Measurements from ENCODE around the gene LGALS7. TPM values are rescaled to one million over a fixed set of nuclear protein-coding genes. Genes with fewer than 3 reads are reported as not detected.
"Not testable (repeated sequence)": the region's sequence is repeated elsewhere in the genome, so short reads cannot be mapped to it uniquely, and the experiment has no call there.

Gene LGALS7
- total RNA-seq, 4 donors from 2014 or later = not detected

DNA sequence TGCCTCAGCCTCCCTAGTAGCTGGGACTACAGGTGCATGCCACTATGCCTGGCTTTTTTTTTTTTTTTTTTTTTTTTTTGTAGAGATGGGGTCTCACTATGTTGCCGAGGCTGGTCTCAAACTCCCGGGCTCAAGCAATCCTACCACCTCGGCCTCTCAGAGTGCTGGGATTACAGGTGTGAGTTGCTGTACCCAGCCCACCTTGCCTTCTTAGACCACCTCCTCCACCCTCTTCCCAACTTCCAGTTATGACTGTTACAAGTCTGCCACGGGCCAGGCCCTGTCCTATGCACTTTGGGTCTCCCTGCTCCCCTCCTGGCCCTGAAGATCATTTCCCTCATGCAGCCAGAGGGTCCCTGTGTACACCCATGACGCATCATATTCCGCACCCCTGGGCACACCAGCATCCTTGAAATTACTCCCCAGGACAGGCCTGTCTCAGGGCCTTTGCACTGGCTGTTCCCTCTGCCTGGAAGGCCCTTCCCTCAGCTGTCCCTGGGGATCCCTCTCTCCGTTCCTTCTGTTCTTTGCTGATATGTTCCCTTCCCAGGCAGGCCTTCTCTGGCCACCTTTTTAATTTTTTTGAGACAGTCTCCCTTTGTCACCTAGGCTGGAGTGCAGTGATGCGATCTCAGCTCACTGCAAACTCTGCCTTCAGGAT, 36.4 kb upstream of the LGALS7 start:
- WGBS = 98% methylated on average over 8 of the region's 8 CpGs

DNA sequence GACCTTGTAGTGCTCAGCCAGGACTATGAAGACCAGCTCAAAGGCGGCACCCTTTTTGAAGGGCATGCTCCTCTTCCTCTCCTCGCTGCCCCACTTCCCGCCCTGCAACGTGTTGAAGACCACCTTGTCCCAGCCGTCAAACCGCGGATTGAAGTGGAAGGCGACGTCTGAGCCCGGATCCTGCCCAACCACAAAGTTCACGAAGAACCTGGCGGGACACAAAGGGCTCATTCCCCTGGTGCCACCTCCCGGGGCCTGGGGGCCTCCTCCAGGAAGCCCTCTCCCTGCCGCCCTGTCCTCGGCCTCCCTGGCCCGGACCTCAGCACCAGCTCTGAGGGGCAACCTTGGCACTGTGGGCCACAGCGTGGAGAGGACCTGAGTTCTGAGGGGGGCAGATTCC, 35.4 kb upstream of the LGALS7 start:
- Histone ChIP-seq H3K4me3 (no peak overlapping the region), H3K27ac (replicated peaks in 1 of 4) (no peak overlapping the region), H3K27me3 (no peaks in the 10 kb centered on the region), H3K9me3 (no peaks in the 10 kb centered on the region), H3K36me3 (peaks cover 0 to 7% (median 2%) of the 10 kb centered on the region in 4 donors), H3K4me1 (peaks cover 0 to 4% (median 0%) of the 10 kb centered on the region in 4 donors)
- TF ChIP-seq, protein P1, sequence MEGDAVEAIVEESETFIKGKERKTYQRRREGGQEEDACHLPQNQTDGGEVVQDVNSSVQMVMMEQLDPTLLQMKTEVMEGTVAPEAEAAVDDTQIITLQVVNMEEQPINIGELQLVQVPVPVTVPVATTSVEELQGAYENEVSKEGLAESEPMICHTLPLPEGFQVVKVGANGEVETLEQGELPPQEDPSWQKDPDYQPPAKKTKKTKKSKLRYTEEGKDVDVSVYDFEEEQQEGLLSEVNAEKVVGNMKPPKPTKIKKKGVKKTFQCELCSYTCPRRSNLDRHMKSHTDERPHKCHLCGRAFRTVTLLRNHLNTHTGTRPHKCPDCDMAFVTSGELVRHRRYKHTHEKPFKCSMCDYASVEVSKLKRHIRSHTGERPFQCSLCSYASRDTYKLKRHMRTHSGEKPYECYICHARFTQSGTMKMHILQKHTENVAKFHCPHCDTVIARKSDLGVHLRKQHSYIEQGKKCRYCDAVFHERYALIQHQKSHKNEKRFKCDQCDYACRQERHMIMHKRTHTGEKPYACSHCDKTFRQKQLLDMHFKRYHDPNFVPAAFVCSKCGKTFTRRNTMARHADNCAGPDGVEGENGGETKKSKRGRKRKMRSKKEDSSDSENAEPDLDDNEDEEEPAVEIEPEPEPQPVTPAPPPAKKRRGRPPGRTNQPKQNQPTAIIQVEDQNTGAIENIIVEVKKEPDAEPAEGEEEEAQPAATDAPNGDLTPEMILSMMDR (IDR thresholded peaks at IDR 0.05) = no peak
- TF ChIP-seq POLR2A (IDR thresholded peaks at IDR 0.05; ENCODE audit: low read depth) = no peak
- TF ChIP-seq EP300 (IDR thresholded peaks at IDR 0.05) = no peak
- TF ChIP-seq POLR2AphosphoS5 (IDR thresholded peaks at IDR 0.05) = no peak
- intact Hi-C loops (cut with DNase I) = no loop called here
- DNase-seq (ENCODE audit: extremely low spot score) = no peak
- WGBS = 92% methylated on average over 17 of the region's 17 CpGs

More for the DNA sequence above, 36.4 kb upstream of the LGALS7 start:
- Histone ChIP-seq H3K9me3 (no peaks in the 10 kb centered on the region), H3K4me1 (peaks cover 0 to 4% (median 0%) of the 10 kb centered on the region in 4 donors), H3K27me3 (no peaks in the 10 kb centered on the region), H3K27ac (replicated peaks in 1 of 4) (no peak overlapping the region), H3K4me3 (no peak overlapping the region), H3K36me3 (peaks cover 1 to 12% (median 2%) of the 10 kb centered on the region in 4 donors)
- intact Hi-C loops (cut with DNase I) = no loop called here
- TF ChIP-seq, protein P1 (IDR thresholded peaks at IDR 0.05) = no peak
- TF ChIP-seq POLR2AphosphoS5 (IDR thresholded peaks at IDR 0.05) = no peak
- TF ChIP-seq POLR2A (IDR thresholded peaks at IDR 0.05; ENCODE audit: low read depth) = no peak
- TF ChIP-seq EP300 (IDR thresholded peaks at IDR 0.05) = no peak
- DNase-seq (ENCODE audit: extremely low spot score) = no peak

DNA sequence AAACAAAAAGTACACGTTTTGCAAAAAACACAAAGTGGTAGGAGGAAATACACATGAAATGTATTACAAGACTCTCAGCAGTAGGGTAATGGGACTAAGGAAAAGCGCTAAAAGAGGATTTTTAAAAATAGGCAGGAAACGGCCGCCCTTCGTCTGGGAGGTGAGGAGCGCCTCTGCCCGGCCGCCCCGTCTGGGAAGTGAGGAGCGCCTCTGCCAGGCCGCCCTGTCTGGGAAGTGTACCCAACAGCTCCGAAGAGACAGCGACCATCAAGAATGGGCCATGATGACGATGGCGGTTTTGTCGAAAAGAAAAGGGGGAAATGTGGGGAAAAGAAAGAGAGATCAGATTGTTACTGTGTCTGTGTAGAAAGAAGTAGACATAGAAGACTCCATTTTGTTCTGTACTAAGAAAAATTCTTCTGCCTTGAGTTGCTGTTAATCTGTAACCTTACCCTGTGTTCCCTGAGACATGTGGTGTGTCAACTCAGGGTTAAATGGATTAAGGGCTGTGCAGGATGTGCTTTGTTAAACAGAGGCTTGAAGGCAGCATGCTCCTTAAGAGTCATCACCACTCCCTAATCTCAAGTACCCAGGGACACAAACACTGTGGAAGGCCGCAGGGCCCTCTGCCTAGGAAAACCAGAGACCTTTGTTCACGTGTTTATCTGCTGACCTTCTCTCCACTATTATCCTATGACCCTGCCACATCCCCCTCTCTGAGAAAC, 34.2 kb upstream of the LGALS7 start:
- H3K27ac ChIP-seq (replicated peaks in 1 of 4); H3K27me3 ChIP-seq; H3K4me1 ChIP-seq; intact Hi-C loops (cut with DNase I); DNase-seq (ENCODE audit: extremely low spot score); H3K9me3 ChIP-seq; H3K36me3 ChIP-seq; H3K4me3 ChIP-seq: not testable (repeated sequence)
- WGBS = 89% methylated on average over 18 of the region's 18 CpGs

DNA sequence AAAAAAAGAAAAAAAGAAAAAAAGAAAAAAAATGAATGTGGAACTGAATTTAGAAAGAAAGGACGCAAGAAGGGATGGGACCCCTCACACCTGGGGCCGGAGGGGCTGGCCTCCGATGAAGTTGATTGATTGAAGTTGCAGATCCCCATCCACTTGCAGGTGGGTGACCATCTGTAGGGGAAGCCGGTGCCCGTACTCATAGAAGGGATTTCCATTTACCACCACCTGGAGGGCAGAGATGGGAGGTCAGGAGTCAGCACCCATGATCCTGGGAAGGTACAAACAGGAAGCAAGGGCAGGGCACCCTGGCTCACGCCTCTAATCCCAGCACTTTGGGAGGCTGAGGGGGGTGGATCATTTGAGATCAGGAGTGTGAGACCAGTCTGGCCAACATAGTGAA, 33.1 kb upstream of the LGALS7 start:
- H3K4me1 ChIP-seq = peaks cover 0 to 4% (median 0%) of the 10 kb centered on the region in 4 donors
- intact Hi-C loops (cut with DNase I) = no loop called here
- 88% methylated on average over 6 of the region's 6 CpGs for WGBS
- no peak overlapping the region for H3K4me3 ChIP-seq
- H3K27ac ChIP-seq (replicated peaks in 1 of 4) = no peak overlapping the region
- H3K27me3 ChIP-seq = no peaks in the 10 kb centered on the region
- H3K9me3 ChIP-seq = no peaks in the 10 kb centered on the region
- TF ChIP-seq POLR2AphosphoS5 (IDR thresholded peaks at IDR 0.05) (no peak), EP300 (IDR thresholded peaks at IDR 0.05) (no peak), POLR2A (IDR thresholded peaks at IDR 0.05; ENCODE audit: low read depth) (no peak)
- TF ChIP-seq, protein P1 (IDR thresholded peaks at IDR 0.05) = no peak
- no peak for DNase-seq (ENCODE audit: extremely low spot score)
- H3K36me3 ChIP-seq = peaks cover 0 to 13% (median 5%) of the 10 kb centered on the region in 4 donors

DNA sequence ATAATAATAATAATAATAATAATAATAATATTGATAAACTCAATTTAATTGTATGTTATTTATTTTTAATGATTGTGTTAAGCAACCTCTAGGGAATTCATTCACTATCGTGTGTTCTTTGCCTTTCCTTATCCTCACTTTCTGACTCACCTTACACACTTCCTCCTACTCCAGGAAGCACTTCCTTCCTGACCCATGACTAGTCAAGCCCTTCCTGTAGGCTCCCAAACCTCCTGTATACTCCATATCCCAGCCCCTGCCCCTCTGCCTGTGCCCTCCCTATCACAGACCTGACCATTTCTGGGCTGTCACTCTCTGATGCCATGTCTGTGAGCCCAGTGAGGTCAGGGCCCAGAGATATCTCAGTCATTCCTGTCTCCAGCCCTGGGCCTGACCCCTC, 31.9 kb upstream of the LGALS7 start:
- intact Hi-C loops (cut with DNase I) = no loop called here
- Histone ChIP-seq H3K9me3 (no peaks in the 10 kb centered on the region), H3K36me3 (peaks cover 0 to 13% (median 5%) of the 10 kb centered on the region in 4 donors), H3K27ac (replicated peaks in 1 of 4) (no peak overlapping the region), H3K27me3 (no peaks in the 10 kb centered on the region), H3K4me3 (no peak overlapping the region), H3K4me1 (peaks cover 0 to 4% (median 0%) of the 10 kb centered on the region in 4 donors)
- 56% methylated on average over 1 of the region's 1 CpG for WGBS
- TF ChIP-seq, protein P1 (IDR thresholded peaks at IDR 0.05) = no peak
- TF ChIP-seq POLR2A (IDR thresholded peaks at IDR 0.05; ENCODE audit: low read depth) (no peak), EP300 (IDR thresholded peaks at IDR 0.05) (no peak), POLR2AphosphoS5 (IDR thresholded peaks at IDR 0.05) (no peak)
- no peak for DNase-seq (ENCODE audit: extremely low spot score)
